A673 (cell line): ENCODE data around the gene OCIAD1.

ENCODE experiments used
- EZH2 ChIP-seq: fragments of 200-600 bp; sonication (generic); IDR thresholded peaks from 2 replicates; pipeline ENCODE4 v1.6.1; 2017; ENCODE audit warnings: borderline replicate concordance, low read depth, mild to moderate bottlenecking, mixed read lengths, antibody characterized with exemption, low read length; ENCODE audit not compliant: poor library complexity, severe bottlenecking
- TF ChIP-seq, protein P1 (sequence below): fragments of 300-800, 200-600 bp; sonication (generic); conservative IDR thresholded peaks from 2 replicates; pipeline ENCODE4 v1.5.1; 2017; ENCODE audit warnings: low read depth, mild to moderate bottlenecking, antibody characterized with exemption, low read length, moderate library complexity, mixed read lengths

DNA sequence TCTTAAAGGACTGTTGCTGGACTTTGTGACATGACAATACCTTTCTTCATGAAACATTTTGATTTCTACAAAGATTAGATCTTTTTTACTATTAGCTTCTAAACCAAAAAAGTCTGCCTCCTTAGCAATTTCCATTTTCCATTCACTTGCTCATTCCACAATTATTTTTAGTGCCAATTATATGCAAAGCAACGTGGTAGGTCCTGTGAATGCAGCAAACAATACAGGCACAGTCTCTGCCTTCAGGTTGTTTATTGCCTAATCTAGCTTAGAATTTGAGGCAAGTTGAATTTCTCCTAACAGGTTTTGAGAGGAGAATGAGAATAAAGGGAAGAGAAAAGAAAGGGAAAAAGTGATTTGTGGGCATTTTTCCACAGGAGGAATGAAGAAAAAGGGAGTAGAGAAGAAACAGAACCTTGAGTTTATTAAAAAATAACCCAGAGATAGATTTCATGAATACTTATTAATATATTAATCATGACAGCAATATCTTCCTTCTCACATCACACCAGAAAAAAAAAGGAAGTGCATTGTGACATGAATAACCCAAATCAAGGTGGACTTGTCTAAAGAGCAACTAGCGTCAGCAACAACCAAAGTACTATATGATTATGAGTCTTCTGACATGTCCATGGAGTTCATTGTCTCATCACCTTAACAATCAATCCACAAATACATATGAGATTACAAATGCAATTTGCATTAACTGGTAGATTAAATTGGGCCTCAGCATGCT is 34.5 kb upstream of the OCIAD1 start:
- TF ChIP-seq, protein P1, sequence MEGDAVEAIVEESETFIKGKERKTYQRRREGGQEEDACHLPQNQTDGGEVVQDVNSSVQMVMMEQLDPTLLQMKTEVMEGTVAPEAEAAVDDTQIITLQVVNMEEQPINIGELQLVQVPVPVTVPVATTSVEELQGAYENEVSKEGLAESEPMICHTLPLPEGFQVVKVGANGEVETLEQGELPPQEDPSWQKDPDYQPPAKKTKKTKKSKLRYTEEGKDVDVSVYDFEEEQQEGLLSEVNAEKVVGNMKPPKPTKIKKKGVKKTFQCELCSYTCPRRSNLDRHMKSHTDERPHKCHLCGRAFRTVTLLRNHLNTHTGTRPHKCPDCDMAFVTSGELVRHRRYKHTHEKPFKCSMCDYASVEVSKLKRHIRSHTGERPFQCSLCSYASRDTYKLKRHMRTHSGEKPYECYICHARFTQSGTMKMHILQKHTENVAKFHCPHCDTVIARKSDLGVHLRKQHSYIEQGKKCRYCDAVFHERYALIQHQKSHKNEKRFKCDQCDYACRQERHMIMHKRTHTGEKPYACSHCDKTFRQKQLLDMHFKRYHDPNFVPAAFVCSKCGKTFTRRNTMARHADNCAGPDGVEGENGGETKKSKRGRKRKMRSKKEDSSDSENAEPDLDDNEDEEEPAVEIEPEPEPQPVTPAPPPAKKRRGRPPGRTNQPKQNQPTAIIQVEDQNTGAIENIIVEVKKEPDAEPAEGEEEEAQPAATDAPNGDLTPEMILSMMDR: no peak
- TF ChIP-seq EZH2: no peak
